IMR-90 (cell line): ENCODE measurements around the gene WAC. TPM values are rescaled to one million over a fixed set of nuclear protein-coding genes. Genes with fewer than 3 reads are reported as not detected.

Experiments used
- ATAC-seq: fragments of 200-7000 bp; cut with Tn5 transposase; 2 replicates; pipeline ENCODE4 v1.9.1; 2020; ENCODE audit warnings: low read depth, mild to moderate bottlenecking, moderate library complexity
- BruUV-seq: library from RNA; stranded (reverse); fragments of 400-500 nt; replicated peaks from 2 replicates; lab custom pipeline; 2021; lab: Mats Ljungman, UMichigan
- CTCF ChIA-PET: fragments of 300-600 bp; formaldehyde crosslinking; extraction: SDS; loops from one replicate; lab custom pipeline; 2021; ENCODE audit warnings: antibody characterized with exemption; lab: Yijun Ruan, JAX
- POLR2A ChIA-PET: fragments of 300-600 bp; sonication (Branson Sonifier 250); formaldehyde crosslinking; loops from one replicate; lab custom pipeline; 2022; ENCODE audit warnings: antibody characterized with exemption; ENCODE audit not compliant: unreplicated experiment; lab: Charles Lee
- DNase-seq: peaks from one replicate; pipeline ENCODE4 v3.0.0; 2013
- H2AFZ ChIP-seq: replicated peaks from 2 replicates; pipeline ENCODE3; 2013; ENCODE audit warnings: low read length, mild to moderate bottlenecking; ENCODE audit not compliant: poor library complexity
- H2AK5ac ChIP-seq: 2 replicates; pipeline ENCODE4 v1.6.1; 2013; ENCODE audit warnings: low read depth, low read length, inconsistent platforms
- H2AK9ac ChIP-seq: replicated peaks from 2 replicates; pipeline ENCODE3; 2013; ENCODE audit warnings: mild to moderate bottlenecking, low read depth, low read length, moderate library complexity; ENCODE audit not compliant: poor library complexity
- H2BK120ac ChIP-seq: 2 replicates; pipeline ENCODE4 v1.6.1; 2013; ENCODE audit warnings: low read depth, low read length, inconsistent platforms
- H2BK15ac ChIP-seq: 3 replicates; pipeline ENCODE4 v1.6.1; 2013; ENCODE audit warnings: low read depth, low read length, inconsistent platforms
- H2BK20ac ChIP-seq: 2 replicates; pipeline ENCODE4 v1.6.1; 2013; ENCODE audit warnings: low read depth, mild to moderate bottlenecking, inconsistent platforms, low read length, moderate library complexity
- H2BK5ac ChIP-seq: 2 replicates; pipeline ENCODE4 v1.6.1; 2013; ENCODE audit warnings: mild to moderate bottlenecking, low read depth, low read length, inconsistent platforms; ENCODE audit not compliant: poor library complexity, severe bottlenecking
- H3K14ac ChIP-seq: replicated peaks from 2 replicates; pipeline ENCODE4 v1.6.1; 2013; ENCODE audit warnings: low read depth, low read length, inconsistent platforms
- H3K18ac ChIP-seq: 2 replicates; pipeline ENCODE4 v1.6.1; 2013; ENCODE audit warnings: low read depth, low read length, control low read depth
- H3K23ac ChIP-seq: 2 replicates; pipeline ENCODE4 v1.6.1; 2013; ENCODE audit warnings: low read depth, low read length, inconsistent platforms
- H3K27ac ChIP-seq: 2 replicates; pipeline ENCODE4 v1.5.1; 2013; ENCODE audit warnings: mild to moderate bottlenecking, control low read depth, low read length; ENCODE audit not compliant: insufficient read depth
- H3K27me3 ChIP-seq: 2 replicates; pipeline ENCODE4 v1.6.1; 2013; ENCODE audit warnings: low read length; ENCODE audit not compliant: control insufficient read depth, insufficient read depth
- H3K36me3 ChIP-seq: 2 replicates; pipeline ENCODE4 v1.6.1; 2013; ENCODE audit warnings: low read length, mixed read lengths; ENCODE audit not compliant: control insufficient read depth, insufficient read depth
- H3K4ac ChIP-seq: 2 replicates; pipeline ENCODE4 v1.6.1; 2013; ENCODE audit warnings: low read depth, low read length, inconsistent platforms
- H3K4me1 ChIP-seq: 2 replicates; pipeline ENCODE4 v1.6.1; 2013; ENCODE audit warnings: low read length, mixed read lengths; ENCODE audit not compliant: control insufficient read depth, insufficient read depth
- H3K4me2 ChIP-seq: 2 replicates; pipeline ENCODE4 v1.6.1; 2013; ENCODE audit warnings: low read depth, mild to moderate bottlenecking, control low read depth, low read length, moderate library complexity
- H3K4me3 ChIP-seq: 2 replicates; pipeline ENCODE4 v1.5.1; 2013; ENCODE audit warnings: low read depth, mild to moderate bottlenecking, control low read depth, low read length, moderate library complexity; ENCODE audit not compliant: insufficient read depth
- H3K56ac ChIP-seq: 2 replicates; pipeline ENCODE4 v1.6.1; 2013; ENCODE audit warnings: low read length, inconsistent platforms; ENCODE audit not compliant: insufficient read depth; ENCODE audit errors: extremely low read depth
- H3K79me1 ChIP-seq, 2 experiments: 2 replicates each; pipeline ENCODE4 v1.6.1; 2013; ENCODE audit warnings: low read length in 2 of 2, inconsistent platforms in 1 of 2, low read depth in 1 of 2
- H3K9ac ChIP-seq: 2 replicates; pipeline ENCODE4 v1.6.1; 2013; ENCODE audit warnings: low read depth, low read length, control low read depth
- H3K9me1 ChIP-seq: 2 replicates; pipeline ENCODE4 v1.6.1; 2013; ENCODE audit warnings: low read length, inconsistent platforms; ENCODE audit not compliant: insufficient read depth
- H3K9me3 ChIP-seq: 2 replicates; pipeline ENCODE4 v1.6.1; 2013; ENCODE audit warnings: low read length; ENCODE audit not compliant: control insufficient read depth, insufficient read depth
- H4K20me1 ChIP-seq: 2 replicates; pipeline ENCODE4 v1.6.1; 2013; ENCODE audit warnings: low read length, inconsistent platforms; ENCODE audit not compliant: insufficient read depth
- H4K5ac ChIP-seq: 2 replicates; pipeline ENCODE4 v1.6.1; 2013; ENCODE audit warnings: mild to moderate bottlenecking, low read depth, low read length, control low read depth
- H4K8ac ChIP-seq, 2 experiments: 2 replicates each; pipeline ENCODE4 v1.6.1; 2013; ENCODE audit warnings: low read depth in 2 of 2, low read length in 2 of 2, control low read depth in 1 of 2, inconsistent platforms in 1 of 2
- H4K91ac ChIP-seq: 2 replicates; pipeline ENCODE4 v1.6.1; 2013; ENCODE audit warnings: low read depth, low read length, inconsistent platforms; ENCODE audit not compliant: insufficient read depth
- CTCF ChIP-seq: conservative IDR thresholded peaks from 2 replicates; pipeline ENCODE4 v1.5.1; 2012; ENCODE audit warnings: mild to moderate bottlenecking, low read depth, low read length, improper control_type of control experiment
- RAD21 ChIP-seq: IDR thresholded peaks from 2 replicates; pipeline ENCODE4 v1.6.1; 2012; ENCODE audit warnings: low read length, improper control_type of control experiment
- SMC3 ChIP-seq: fragments of 150-350 bp; IDR thresholded peaks from 2 replicates; pipeline ENCODE4 v1.6.1; 2016; ENCODE audit warnings: low read depth, mild to moderate bottlenecking, antibody characterized with exemption, low read length, moderate library complexity
- WGBS, 2 experiments: methylation state at CpG; one replicate each; pipeline versions ENCODE4 v1.1.5 to v1.1.7; 2013; ENCODE audit warnings: missing lambda C conversion rate in 2 of 2; ENCODE audit not compliant: insufficient read length in 1 of 2; ENCODE audit errors: extremely low coverage in 2 of 2; 5-methylcytosine and 5-hydroxymethylcytosine counted together
- dilution Hi-C: fragments of 300-500 bp; cut with HindIII; formaldehyde crosslinking; loops from one replicate; pipeline ENCODE4 v1.14.3; 2018; ENCODE audit warnings: low sequenced_read_pairs; ENCODE audit not compliant: unreplicated experiment
- in situ Hi-C: fragments of 300-500 bp; cut with MboI; formaldehyde crosslinking; loops from 3 replicates; pipeline ENCODE4 v1.14.3; 2019; ENCODE audit warnings: low sequenced_read_pairs, inconsistent platforms, mixed read lengths
- intact Hi-C: fragments of 100-400 bp; cut with micrococcal nuclease; formaldehyde crosslinking; loops from 2 replicates; pipeline ENCODE4 v1.10.0; 2022
- polyA plus RNA-seq, 3 experiments: library from polyadenylated mRNA; depleted of rRNA; stranded (reverse); fragments of >200 nt; gene quantifications; 2 replicates each; pipeline ENCODE4 v1.2.3, GENCODE V29; 2012; ENCODE audit warnings: low replicate concordance in 1 of 3
- total RNA-seq: library from RNA; depleted of rRNA; stranded (reverse); fragments of >200 nt; gene quantifications from 2 replicates; pipeline ENCODE4 v1.2.3, GENCODE V29; 2012

The WAC gene
- total and polyA plus RNA-seq, 2 of the 4 experiments (the other 2 are of a cell fraction) = 39.6 to 52.2 TPM

GRCh38 chr10:28555358-28555757, 22.4 kb downstream of the WAC start:
- dilution Hi-C loops (no loop called here), in situ Hi-C loops (no loop called here), intact Hi-C loops (no loop called here)
- Histone ChIP-seq H3K27me3 (no peaks in the 10 kb centered on the region), H2BK120ac (no peak overlapping the region), H4K91ac (no peak overlapping the region), H3K4me1 (peaks cover 4% of the 10 kb centered on the region), H3K27ac (no peak overlapping the region), H2AFZ (no peak overlapping the region), H3K4me2 (no peak overlapping the region), H2BK5ac (no peak overlapping the region), H3K23ac (no peak overlapping the region), H2AK5ac (no peak overlapping the region), H3K56ac (no peak overlapping the region), H4K20me1 (peaks cover 91% of the 10 kb centered on the region), H3K18ac (no peak overlapping the region), H2BK20ac (no peak overlapping the region), H2BK15ac (no peak overlapping the region), H3K4me3 (no peak overlapping the region), H4K8ac (no peak overlapping the region), H3K36me3 (peaks cover 13% of the 10 kb centered on the region), H3K9ac (no peak overlapping the region), H2AK9ac (no peak overlapping the region), H3K9me1 (peaks cover 12% of the 10 kb centered on the region), H4K5ac (no peak overlapping the region), H3K4ac (no peak overlapping the region), H3K79me1 (peaks cover 12 to 50% of the 10 kb centered on the region in 2 experiments), H3K14ac (no peak overlapping the region), H3K9me3 (no peaks in the 10 kb centered on the region)
- DNase-seq (no peak), ATAC-seq (peak; percentile 40; the same call in 1 of the 2 replicates)
- no CpG with 5 or more reads among the region's 2 CpGs for WGBS, 2 experiments
- TF ChIP-seq CTCF = no peak
- no peak for TF ChIP-seq RAD21
- TF ChIP-seq SMC3 = no peak
- no TSS peak for BruUV-seq
- ChIA-PET POLR2A (no interaction called here), CTCF (no interaction called here)
